ENCODE results near the gene CCDC116. TPM values are rescaled to one million over a fixed set of nuclear protein-coding genes. Genes with fewer than 3 reads are reported as not detected.

Gene CCDC116
- total and polyA plus RNA-seq, 7 donors = 0.07 to 0.32 (median 0.17) TPM

DNA sequence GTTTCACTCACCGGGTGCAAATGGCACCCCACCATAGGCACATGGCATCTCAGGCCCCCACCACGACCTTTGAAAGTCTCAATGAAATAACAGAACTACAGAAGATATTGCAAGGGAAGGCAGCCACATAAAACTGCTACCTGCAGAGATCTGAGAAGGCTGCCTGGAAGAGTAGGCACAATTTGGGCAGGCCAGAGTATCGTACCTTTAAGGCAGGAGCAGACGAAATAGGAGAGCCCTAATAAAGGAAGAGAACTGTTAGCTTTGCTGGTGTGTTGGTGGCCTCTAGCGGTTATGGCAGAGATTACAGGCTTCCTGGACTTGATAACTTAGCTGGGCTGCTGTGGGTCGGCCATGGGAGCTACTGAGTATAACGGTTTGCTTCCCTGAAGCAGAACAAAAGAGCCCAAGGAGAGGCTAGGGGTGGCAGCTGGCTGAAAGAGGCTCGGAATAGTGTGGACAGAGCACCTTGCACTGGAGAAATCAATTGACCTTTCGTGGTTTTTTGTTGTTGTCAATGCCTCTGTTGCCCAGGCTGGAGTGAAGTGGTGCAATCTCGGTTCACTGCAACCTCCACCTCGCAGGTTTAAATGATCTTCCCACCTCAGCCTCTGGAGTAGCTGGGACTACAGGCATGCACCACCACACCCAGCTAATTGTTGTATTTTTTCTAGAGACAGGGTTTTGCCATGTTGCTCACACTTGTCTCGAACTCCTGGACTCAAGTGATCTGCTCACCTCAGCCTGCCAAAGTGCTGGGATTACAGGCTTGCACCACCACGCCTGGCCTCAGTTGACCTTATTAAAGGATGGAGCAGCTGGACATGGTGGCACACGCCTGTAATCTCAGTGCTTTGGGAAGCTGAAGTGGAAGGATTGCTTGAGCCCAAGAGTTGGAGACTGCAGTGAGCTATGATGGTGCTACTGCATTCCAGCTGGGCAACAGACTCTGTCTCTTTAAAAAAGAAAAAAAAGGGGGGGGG is 14.3 kb downstream of the CCDC116 start:
- Histone ChIP-seq H3K27ac (no peak overlapping the region), H3K4me3 (no peak overlapping the region), H3K4me1 (peaks cover 15% of the 10 kb centered on the region), H3K9me3 (no peaks in the 10 kb centered on the region), H3K36me3 (ENCODE audit: insufficient read depth in 1 of 2, low read depth in 1 of 2) (peaks cover 0 to 10% of the 10 kb centered on the region in 2 donors), H3K27me3 (ENCODE audit: insufficient read depth in 3 of 3, low read length in 2 of 3) (no peaks in the 10 kb centered on the region)
- WGBS, 3 donors = 43 to 44% (median 44%) methylated on average over 14 of the region's 14 CpGs
- intact Hi-C loops (cut with DNase I) = no loop called here
- DNase-seq (peak; percentile 69 to 81), ATAC-seq (peak; percentile 40 to 51 (median 44))
- TF ChIP-seq, protein P1, sequence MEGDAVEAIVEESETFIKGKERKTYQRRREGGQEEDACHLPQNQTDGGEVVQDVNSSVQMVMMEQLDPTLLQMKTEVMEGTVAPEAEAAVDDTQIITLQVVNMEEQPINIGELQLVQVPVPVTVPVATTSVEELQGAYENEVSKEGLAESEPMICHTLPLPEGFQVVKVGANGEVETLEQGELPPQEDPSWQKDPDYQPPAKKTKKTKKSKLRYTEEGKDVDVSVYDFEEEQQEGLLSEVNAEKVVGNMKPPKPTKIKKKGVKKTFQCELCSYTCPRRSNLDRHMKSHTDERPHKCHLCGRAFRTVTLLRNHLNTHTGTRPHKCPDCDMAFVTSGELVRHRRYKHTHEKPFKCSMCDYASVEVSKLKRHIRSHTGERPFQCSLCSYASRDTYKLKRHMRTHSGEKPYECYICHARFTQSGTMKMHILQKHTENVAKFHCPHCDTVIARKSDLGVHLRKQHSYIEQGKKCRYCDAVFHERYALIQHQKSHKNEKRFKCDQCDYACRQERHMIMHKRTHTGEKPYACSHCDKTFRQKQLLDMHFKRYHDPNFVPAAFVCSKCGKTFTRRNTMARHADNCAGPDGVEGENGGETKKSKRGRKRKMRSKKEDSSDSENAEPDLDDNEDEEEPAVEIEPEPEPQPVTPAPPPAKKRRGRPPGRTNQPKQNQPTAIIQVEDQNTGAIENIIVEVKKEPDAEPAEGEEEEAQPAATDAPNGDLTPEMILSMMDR (IDR thresholded peaks at IDR 0.05) = peak; percentile 89

- Histone ChIP-seq H3K4me3 (no peak overlapping the region), H3K27me3 (ENCODE audit: insufficient read depth in 3 of 3, low read length in 2 of 3) (no peaks in the 10 kb centered on the region), H3K9me3 (no peaks in the 10 kb centered on the region), H3K4me1 (peaks cover 10% of the 10 kb centered on the region), H3K36me3 (ENCODE audit: insufficient read depth in 1 of 2, low read depth in 1 of 2) (peaks cover 0 to 5% of the 10 kb centered on the region in 2 donors), H3K27ac (no peak overlapping the region)
- TF ChIP-seq, protein P1 (IDR thresholded peaks at IDR 0.05) = no peak
- DNase-seq (no peak), ATAC-seq (no peak)
- WGBS, 3 donors = 90 to 96% (median 93%) methylated on average over 7 of the region's 7 CpGs
- intact Hi-C loops (cut with DNase I) = no loop called here
Measured at GRCh38 chr22:21650280-21650679, 17.7 kb downstream of the CCDC116 start.

DNA sequence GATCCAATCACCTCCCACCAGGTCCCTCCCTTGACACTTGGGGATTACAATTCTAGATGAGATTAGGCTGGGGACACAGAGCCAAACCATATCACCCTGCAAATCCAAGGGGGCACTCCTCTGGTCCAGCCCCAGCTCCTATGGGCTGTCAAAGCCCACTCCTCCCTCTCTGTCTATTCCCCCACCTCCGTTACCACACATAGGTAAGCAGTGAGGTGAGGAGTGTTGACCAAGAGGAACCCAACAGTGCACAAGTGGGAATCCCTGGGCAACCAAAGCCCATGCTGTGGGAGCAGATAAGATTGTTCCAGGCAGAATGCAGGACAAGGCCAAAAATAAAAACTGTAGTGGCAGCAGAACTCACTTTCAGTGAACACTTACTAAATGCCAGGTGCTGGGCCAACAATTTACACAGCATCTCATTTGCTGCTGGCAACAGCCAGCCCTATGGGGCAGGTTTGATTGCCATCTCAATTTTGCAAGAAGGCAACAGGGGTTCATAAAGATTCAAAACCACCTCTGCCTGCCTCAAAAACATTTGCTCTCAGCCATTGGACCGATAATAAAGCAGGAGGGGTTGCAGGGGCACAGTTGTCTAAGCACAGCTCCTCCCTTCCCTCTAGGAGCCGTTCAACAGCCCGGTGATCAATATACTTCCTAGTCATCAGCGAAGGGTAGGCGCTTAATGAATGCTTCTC is 18.4 kb downstream of the CCDC116 start:
- Histone ChIP-seq H3K9me3 (no peaks in the 10 kb centered on the region), H3K36me3 (ENCODE audit: insufficient read depth in 1 of 2, low read depth in 1 of 2) (no peaks in the 10 kb centered on the region), H3K27ac (no peak overlapping the region), H3K4me1 (peaks cover 10% of the 10 kb centered on the region), H3K27me3 (ENCODE audit: insufficient read depth in 3 of 3, low read length in 2 of 3) (no peaks in the 10 kb centered on the region), H3K4me3 (peak overlapping the region; percentile 66)
- no peak for ATAC-seq
- WGBS, 3 donors = 18 to 24% (median 21%) methylated on average over 6 of the region's 6 CpGs
- intact Hi-C loops (cut with DNase I) = no loop called here
- TF ChIP-seq, protein P1 (IDR thresholded peaks at IDR 0.05) = no peak
- DNase-seq = no peak

GRCh38 chr22:21651521-21652009 is 19.0 kb downstream of the CCDC116 start:
- no peak for DNase-seq
- H3K27me3 ChIP-seq (ENCODE audit: insufficient read depth in 3 of 3, low read length in 2 of 3) = no peaks in the 10 kb centered on the region
- H3K4me3 ChIP-seq = peak overlapping the region; percentile 66
- TF ChIP-seq, protein P1 (IDR thresholded peaks at IDR 0.05) = no peak
- peaks cover 10% of the 10 kb centered on the region for H3K4me1 ChIP-seq
- 2% methylated on average over 29 of the region's 29 CpGs for WGBS, 3 donors
- no peaks in the 10 kb centered on the region for H3K36me3 ChIP-seq (ENCODE audit: insufficient read depth in 1 of 2, low read depth in 1 of 2)
- intact Hi-C loops (cut with DNase I) = no loop called here
- H3K27ac ChIP-seq = no peak overlapping the region
- ATAC-seq = peak; percentile 7 to 51 (median 29)
- H3K9me3 ChIP-seq = no peaks in the 10 kb centered on the region
